Stomach (tissue), 4 donors: ENCODE data around the gene GHRHR.

Source experiments
- CTCF ChIP-seq, 7 experiments: fragments of 450-650 bp in 4 of 7; fragments of 200-600 bp in 3 of 7; sonication (generic) in 3 of 7; IDR thresholded peaks; one replicate each; pipeline ENCODE4 v1.5.1; 2016 to 2019; ENCODE audit warnings: antibody characterized with exemption in 7 of 7, control low read depth in 2 of 7, mild to moderate bottlenecking in 1 of 7
- EP300 ChIP-seq: sonication (generic); formaldehyde crosslinking; IDR thresholded peaks from one replicate; pipeline ENCODE4 v1.6.1; 2017; ENCODE audit warnings: antibody characterized with exemption
- POLR2A ChIP-seq, 4 donors: fragments of 450-650 bp; IDR thresholded peaks; one replicate each; pipeline ENCODE4 v1.6.1; 2016; ENCODE audit warnings: antibody characterized with exemption in 4 of 4, control low read depth in 2 of 4, mild to moderate bottlenecking in 1 of 4, moderate library complexity in 1 of 4
- POLR2AphosphoS5 ChIP-seq, 3 donors: sonication (generic); formaldehyde crosslinking; IDR thresholded peaks; one replicate each; pipeline ENCODE4 v1.6.1; 2016; ENCODE audit warnings: antibody characterized with exemption in 3 of 3

- TF ChIP-seq CTCF (IDR thresholded peaks at IDR 0.05) (no peak), EP300 (no peak), POLR2AphosphoS5 (IDR thresholded peaks at IDR 0.05) (no peak), POLR2A (IDR thresholded peaks at IDR 0.05) (no peak)
Observed at GRCh38 chr7:30984359-30985107, 20.8 kb downstream of the GHRHR start.
